HG02763 (cell line): ENCODE data around the gene HOXA11.

Experiments used
- ATAC-seq: cut with Tn5 transposase; IDR thresholded peaks from one replicate; pipeline ENCODE4 v1.9.1; 2021; ENCODE audit warnings: mild to moderate bottlenecking, moderate library complexity; ENCODE audit not compliant: unreplicated experiment

Gene HOXA11

DNA sequence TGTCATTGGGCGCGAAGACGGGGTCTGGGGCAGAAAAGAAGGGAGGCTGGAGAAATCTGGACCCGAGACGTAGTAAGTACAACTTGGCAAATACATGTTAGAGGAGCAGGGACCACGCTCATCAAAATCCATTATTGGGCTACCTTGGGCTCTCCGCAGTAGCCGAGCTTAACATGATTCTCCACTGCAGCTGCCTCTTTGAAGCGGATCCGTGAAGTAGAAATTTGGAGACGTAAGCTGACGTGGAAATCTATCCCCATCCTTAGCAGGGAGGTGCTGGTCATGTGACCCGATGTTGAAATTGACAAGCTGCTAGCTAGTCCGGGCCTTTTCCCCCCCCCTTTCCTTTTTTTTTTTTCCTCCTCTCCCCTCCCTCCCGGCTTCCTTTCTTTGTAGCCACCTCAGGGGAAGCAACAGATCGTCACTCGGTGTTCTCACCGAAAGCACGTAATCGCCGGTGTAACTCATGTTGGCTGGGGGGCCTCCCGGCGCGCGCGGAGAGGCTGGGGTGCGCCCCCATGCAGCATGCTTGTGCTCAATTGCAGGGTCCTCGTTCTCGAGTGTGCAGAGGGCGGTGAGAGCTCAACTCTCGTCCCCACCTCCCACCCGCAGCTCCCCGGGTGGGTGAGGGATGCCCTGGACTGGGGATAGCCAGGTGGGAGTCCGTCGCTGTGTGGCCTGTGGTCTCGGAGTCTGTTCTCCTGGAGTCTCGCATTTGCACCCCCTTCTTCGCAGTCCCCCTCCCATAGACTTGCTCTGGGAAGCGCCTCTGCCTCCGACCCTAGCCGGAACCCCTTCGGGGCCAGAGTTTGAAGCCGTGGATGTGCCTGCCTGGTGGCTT is at the start of gene HOXA11:
Gene HOXA11, minus strand, starts transcription at position 220 of the 841 bp plus-strand sequence. Its CDS starts 88 bp downstream, at position 132.
- ATAC-seq, result no peak

DNA sequence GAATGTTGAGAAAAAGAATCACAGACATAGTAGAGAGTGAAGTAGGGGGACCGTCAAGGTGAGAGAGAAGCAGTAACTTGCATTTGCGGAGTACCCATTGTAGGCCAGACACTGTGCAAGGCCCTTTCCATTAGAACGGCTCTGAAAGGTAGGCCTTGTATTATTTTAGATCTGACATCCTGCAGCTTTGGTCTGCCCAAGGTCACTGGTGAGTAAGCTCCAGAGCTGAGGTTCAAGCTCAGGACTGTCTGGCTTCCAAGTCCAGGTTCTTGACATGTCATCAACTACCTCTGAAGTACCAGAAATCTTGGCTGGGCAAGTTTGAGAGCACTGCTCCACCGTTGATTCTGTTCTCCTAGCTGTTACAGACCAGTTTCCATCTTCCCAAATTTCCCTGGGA is 44.4 kb upstream of the HOXA11 start:
- no peak for ATAC-seq

DNA sequence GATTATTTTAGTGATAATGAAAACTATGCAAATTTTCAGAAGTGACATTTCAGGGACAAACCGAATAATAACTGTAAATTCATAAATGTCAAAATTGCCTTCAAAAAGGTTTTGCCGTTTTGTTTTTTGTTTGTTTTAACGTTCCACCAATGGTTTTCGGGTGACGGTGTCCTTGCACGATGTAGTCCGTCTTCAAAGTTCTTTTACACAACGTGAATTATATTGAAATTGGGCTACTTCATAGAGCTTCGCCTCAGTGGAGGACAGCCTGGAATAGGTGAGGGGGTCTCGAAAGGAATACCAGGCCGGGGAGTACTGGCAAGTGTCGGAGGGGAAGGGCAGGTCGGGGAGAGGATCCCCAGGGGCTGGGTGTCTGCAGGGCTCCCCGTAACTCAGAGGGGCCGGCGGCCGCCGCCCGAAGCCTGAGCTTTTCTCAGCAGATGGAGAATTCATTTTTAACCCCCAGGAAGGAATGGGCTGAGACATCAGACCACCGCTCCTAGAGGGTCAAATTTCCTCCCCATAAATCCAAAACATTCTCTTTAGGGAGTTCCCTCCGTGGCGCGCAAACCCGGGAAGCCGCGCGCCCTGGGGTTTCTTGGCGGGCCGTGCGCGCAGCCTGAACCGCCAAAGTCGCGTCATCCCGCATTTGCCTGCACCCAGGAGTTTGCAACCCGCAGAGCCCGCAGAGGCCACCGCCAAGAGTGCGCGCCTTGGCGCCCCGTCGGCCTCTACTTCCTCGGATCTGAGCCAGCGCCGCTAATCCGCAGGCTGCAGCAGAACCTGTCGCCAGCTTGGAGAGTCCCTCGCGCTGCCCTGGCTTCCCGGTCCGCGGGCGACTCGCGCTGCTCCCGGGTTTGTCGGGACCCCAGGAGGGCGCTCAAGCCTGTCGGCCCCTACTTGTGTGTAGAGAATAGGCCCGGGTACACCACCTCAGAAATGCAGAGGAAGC is 40.2 kb upstream of the HOXA11 start:
- no peak for ATAC-seq

DNA sequence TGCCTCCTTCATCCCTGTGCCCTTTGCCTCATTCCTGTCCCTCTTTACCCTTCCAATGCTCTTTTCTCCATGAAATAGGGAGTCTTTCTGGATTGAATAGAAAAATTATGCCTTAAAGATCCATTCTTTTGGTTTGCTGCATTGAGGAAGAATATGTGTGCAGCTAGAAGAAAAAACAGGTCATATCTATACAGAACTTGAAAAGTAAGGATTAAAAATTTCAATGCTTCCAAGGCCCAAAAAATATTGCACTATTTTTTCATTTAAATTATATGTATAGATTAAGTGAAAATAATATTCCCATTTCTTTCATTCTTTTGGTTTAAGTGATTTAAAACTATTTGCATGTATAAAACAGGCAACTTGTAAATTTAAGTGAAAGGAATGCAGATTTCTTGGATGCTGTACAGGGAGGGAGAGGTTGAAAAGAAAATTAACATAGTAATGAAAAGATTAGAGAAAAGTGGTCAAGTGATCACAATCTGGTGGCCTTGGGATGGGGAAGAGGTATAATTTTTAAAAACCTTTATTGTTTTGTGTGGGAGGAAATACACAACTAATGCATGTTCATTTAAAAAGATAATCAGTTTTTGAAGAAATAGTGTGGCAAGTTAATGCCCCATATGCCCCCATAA is 39.0 kb upstream of the HOXA11 start:
- no peak for ATAC-seq

DNA sequence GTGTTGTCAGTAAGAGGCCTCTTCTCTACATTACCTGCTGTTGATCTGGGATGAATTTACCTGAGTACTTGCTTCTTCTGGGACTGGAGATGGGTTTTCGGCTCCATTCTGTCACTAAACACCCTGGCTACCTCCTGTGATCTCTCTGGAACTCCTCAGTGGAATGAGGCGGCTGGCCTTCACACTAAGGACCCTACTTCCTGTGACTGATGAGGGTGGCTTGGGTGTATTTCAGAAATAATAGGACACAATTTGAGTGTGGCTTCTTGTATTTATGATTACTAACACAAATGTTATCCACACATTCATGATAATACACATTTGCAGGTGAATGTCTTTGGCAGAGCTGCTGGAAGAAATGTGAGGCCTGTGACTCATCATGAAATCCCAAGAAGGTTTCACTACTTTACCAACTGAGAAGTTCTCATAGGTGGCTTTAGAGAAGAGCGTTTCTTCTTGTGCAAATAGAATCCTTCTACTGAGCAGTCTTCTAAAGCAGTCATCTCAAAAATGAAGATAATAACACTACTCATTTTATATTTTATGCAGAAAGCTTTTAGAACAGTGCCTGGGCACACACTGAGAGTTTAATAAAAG is 36.3 kb upstream of the HOXA11 start:
- ATAC-seq, result no peak

DNA sequence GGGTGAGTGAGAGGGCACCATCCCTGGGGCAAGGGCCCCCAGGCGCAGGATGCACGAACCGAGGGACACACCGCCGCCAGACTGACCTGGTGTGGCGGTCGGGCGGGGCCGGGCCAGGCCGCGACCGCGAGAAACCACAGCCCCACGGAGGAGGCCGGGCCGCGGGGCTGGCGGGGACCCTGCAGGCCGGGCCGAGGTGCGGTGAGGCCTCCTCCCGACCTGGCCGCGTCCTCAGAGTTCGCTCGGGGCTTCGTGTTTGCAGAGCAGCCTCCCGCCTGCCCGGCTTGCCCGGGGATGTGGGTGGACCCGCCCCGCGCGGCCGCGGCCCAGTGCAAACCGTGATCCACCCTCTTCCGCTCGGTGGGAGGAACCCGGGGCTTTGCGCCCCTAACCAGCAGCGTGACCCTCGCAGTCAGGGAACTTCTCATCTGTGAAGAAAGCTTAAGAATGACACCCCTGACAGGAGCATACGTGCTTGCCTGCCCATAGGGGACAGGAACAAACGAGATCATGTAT is 35.5 kb upstream of the HOXA11 start:
- ATAC-seq, result no peak

DNA sequence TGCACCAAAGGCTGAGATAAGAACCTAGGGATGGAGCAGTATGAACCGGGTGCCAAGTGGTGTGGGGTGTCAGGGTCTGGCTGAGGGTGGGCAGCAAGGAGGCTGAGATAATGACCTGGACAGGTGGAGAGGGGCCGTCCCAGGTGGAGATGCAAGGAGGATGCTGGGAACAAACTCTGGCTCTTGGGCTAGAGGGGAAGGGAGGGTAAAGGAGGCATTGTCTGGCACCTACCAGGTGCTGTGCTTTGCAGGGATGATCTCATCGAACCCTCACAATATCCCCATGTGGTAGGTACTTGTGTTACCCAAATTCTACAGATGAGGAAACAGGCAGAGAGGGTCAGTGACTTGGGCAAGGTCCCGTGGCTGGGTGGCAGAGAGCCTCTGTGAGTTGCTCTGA is 34.8 kb upstream of the HOXA11 start:
- no peak for ATAC-seq

DNA sequence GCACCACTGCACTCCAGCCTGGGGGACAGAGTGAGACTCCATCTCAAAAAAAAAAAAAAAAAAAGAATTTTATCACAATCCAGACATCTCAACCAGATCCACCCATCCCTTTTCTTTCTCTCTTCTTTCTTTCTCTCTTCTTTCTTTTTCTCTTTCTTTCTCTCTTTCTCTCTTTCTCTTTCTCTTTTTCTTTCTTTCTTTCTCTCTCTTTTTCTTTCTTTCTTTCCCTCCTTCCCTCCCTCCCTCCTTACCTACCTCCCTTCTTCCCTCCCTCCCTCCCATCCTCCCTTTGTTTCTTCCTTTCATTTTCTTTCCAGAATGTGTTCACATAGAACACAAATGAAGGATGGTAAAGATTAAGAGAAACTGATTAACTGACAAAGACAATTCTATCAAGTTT is 32.9 kb upstream of the HOXA11 start:
- no peak for ATAC-seq

DNA sequence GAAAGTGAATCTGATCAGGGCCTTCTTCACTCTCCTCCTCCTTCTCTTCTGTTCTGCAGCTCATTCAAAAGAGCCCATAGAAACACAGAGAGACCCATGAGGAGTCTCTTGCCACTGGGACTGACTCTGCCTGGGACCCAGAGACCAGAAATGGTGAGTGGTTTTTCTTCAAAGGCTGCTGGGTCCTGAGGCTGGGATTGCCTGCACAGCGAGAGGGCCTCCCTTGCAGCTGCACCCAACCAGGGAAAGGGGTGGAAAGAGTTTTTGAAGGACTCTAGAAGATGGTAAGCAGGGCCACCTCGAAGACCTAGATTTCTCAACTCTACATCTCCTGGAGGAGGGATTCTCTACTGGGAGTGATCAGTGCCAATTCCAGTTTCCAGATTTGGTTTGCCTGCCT is 30.3 kb upstream of the HOXA11 start:
- no peak for ATAC-seq

DNA sequence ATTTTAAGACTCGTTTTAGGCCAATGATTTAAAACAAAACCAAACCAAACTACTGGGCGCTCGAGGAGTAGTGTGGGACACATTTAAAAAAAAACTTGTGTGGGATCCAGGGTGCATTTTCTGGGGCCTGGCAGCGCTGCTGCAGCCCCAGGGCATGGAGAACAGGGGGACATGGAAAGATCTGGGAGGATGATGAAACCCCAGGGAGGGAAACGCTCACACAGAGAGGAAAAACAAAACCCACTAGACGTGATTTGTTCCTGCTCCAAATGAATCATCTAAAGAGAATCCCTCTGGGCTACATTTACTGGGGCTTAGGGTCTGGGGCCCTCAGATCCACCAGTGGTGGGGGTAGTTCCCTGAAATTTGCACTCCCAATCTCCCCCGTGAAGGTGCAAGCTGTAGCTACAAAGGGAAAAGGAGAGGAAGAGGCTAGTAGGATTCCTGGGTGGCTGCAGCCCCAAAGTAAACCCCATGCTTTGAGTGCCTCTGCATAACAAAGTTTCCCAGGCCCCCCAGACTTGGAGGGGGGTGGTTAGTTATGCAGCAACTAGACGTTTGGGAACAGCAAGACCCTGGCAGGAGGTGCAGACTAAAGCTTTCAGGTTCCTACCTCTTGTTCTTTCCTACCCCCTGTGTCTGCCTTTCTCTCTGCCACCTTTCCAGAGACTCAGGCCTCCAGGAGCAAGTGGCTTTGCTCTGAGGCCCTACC is 29.4 kb upstream of the HOXA11 start:
- ATAC-seq, result no peak

DNA sequence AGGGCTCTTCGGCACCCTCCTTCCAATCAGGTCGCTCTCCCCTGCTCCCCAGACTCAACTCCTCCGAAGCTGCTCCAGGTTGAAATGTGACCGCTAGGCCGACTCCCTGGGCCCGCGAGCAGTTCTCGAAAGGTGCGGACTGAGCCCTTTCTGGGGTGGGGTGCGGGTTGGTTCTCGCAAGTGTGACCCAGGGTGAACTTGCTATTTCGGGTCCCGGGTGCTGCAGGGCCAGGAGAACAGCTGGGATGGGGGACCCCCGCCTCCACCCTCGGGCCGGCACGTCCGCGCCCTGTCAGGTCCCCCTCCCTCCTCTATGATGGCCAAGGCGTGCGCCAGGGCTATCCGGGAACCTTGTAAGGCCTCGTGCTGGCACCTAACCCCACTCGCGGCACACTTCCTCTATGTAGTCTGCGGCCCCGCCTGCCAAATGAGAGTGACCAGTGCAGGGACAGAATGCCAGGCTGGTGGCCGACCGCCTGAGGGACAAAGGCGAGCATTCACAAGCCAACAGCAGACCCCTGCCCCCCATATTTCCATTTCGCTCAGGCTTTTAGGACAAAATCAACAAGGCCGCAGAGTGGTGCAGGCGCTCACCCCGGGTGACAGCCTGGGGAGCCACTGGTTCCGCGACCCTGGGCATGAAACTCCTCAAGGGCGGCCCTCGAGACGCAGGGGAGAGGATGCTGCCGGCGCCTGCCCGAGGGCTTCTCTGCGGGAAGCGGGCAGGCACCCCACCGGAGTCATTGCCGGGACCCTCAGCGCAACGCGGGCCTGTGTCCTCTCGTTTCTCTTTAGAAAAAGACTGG is 28.6 kb upstream of the HOXA11 start:
- no peak for ATAC-seq

DNA sequence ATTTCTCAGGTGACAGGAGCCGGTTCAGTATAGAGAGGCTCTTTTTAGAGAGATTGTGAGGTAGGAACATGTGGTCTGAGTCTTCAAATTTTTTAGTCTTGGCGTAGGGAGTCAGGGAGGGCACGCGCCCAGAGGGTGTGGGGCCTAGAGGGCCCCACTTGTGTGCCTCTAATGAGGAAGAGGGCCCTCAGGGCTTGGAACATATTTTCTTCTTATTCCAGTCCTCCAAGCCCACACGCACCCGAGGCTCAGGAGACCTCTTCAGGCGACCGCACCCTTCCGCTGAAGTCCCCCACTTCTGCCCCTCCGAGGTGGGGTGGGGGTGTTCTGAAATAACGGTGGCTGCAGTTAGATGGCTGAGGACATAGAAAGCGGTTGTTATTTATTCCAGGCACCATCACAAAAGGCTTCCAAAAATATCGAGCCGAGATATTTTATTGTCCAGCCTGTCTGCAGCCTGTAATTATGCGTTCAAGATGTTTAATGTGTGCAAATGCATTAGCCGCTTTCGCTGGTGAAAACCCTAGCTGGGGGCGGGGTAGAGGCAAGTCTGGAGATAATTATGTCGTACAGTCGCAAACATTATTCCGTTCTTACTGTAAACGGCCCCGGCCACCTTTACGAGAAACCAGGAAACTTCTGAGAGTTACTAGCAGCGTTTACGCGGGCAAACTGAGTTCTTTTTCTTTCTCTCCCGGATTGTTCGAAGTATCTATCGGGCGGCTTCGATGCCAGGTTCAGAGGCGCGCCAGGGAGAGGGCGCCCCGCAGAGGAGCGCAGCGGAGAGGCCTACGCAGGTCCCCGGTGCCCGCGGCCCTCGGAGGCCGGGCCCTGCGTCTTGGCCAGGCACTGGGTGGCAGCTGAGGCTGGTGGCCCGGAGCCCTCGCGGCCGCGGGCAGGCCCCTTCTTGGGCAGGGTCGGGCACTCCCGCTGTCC is 27.7 kb upstream of the HOXA11 start:
- ATAC-seq, result no peak

DNA sequence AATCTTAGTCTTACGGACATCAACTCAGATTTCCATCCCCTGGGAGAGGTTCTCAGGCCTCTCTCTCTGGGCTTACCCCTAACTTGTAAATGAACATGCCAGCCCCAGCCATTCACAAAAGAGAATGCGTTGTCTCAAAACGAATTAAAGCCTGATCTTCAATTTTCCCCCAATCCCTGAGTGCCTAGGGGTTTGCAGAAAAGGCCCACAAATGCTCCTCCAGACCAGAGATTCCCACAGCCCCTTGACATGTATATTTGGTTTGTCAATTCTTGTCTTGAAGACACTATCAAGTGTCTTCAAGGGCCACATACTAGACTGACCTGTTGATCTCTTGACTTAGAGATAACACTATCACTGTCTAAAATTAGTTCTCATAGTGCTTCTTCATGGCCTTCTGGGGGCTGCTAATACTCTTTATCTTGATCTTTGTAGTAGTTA is 26.8 kb upstream of the HOXA11 start:
- no peak for ATAC-seq

DNA sequence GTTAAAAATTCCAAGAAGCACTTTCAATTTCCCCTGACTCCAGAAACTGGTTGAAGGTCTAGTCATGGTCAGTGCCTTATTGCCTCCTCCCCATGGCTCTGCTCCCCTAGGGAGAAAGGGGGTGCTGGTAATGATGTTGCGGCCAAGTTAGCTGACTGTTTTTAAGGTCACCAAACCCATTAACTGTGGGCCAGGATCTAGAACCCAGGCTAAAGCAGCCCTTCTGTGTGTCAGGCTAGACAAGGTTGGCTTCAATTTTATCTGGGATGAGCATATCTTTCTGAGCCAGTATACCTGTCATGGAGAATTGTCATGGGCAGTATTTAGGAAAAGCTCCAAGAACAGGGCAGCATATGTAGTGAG is 26.0 kb upstream of the HOXA11 start:
- ATAC-seq, result no peak

DNA sequence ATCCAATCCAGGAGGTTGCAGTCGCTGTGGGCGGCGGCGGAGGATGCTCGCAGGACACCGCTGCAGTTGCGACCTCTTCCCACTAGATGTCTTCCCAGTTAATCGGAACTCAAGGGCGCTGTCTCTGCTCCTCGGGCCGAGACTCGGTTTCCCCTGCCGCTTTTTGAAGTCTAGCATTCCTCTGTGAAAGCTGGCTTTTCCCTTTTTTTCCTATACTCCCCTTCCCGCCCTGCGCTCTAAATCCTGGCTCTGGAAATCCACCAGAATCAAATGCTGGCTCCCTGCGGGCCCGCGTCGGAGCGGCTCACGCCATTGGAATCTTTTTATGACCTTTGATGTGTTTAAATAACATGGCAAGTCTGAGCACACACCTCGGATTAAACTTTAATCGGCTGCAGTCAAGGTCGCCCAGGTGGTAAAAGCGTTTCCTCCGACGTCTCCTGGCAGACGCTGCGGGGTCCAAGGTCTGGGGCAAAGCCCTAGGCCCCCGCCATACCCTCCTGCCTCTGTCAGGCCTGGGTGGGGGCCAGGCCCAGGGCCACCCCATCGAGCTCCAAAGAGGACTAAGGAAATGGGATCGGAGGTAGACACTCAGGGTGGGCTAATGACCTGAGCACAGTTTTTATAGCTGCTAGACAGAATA is 25.5 kb upstream of the HOXA11 start:
- no peak for ATAC-seq

DNA sequence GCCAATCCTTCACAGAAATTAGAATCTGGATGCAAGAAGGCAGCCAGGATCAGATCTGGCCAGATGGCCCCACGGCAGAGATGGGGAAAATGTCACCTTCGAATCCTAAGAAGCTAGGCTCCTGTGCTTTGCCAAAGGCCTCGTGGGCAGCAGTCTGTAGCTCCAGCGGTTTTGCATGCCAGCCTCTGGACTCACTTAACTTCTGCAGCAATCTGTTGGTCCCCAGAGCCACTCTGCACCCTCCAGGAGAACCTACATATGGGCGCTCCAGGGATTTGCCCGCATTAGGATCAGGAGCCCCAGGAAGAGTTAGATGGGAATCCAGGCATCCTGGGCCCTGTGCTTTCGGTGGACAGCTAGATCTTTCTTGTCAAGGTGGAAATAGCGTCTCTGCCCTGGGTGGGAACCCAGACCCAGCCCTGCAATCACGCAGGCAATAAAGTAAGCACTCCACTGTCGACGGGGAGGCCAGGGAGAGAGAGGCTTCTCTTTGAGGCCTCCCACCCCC is 25.0 kb upstream of the HOXA11 start:
- ATAC-seq, result no peak

DNA sequence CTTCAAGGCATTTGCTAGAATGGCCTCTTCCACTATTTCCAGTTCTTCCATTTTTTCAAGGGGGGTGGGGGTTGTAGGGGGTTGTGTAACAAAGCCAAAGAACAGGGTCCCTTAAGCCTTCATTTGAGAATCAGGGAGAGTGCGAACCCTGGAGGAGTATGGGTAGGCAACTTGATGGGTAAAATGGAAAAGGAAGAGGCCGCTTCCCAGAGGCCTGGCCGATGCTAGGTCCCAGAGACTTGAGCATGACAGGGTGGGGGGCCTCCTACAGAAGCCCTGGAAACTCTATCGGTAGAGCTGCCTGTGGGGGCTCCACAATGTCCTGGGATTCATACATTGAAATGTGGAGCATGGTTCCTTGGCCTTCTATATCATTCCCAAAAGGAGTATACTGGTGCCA is 24.0 kb upstream of the HOXA11 start:
- no peak for ATAC-seq
